Lung (tissue), 12 donors: Measurements from ENCODE around the gene PREPL. TPM values are rescaled to one million over a fixed set of nuclear protein-coding genes. Genes with fewer than 3 reads are reported as not detected.

ENCODE experiments used
- ATAC-seq: fragments of 200-7000 bp; cut with Tn5 transposase; one replicate; pipeline ENCODE4 v1.9.1; 2020; ENCODE audit warnings: moderate number of reproducible peaks; ENCODE audit not compliant: insufficient read depth, low FRiP score
- DNase-seq, 3 donors: peaks; one replicate each; pipeline ENCODE4 v3.0.0-alpha.2; 2013 to 2017
- H3K27ac ChIP-seq, 2 donors: one replicate each; pipeline ENCODE4 v1.5.1; 2013; ENCODE audit warnings: mild to moderate bottlenecking in 2 of 2, moderate library complexity in 2 of 2, control low read depth in 1 of 2, inconsistent platforms in 1 of 2, low read depth in 1 of 2, low read length in 1 of 2
- H3K27me3 ChIP-seq, 3 donors: one replicate each; pipeline ENCODE4 v1.5.1; 2013; ENCODE audit warnings: low read length in 2 of 3; ENCODE audit not compliant: control insufficient read depth in 3 of 3, insufficient read depth in 3 of 3
- H3K36me3 ChIP-seq, 4 donors: one replicate each; pipeline ENCODE4 v1.5.1; 2013; ENCODE audit warnings: low read length in 4 of 4, mild to moderate bottlenecking in 1 of 4, moderate library complexity in 1 of 4; ENCODE audit not compliant: control insufficient read depth in 4 of 4, insufficient read depth in 4 of 4
- H3K4me1 ChIP-seq, 5 donors: one replicate each; pipeline ENCODE4 v1.5.1; 2013; ENCODE audit warnings: low read length in 5 of 5, mild to moderate bottlenecking in 2 of 5, moderate library complexity in 1 of 5; ENCODE audit not compliant: control insufficient read depth in 5 of 5, insufficient read depth in 5 of 5
- H3K4me3 ChIP-seq: one replicate; pipeline ENCODE4 v1.5.1; 2013; ENCODE audit warnings: mild to moderate bottlenecking, control low read depth, moderate library complexity
- H3K9ac ChIP-seq, 2 donors: one replicate each; pipeline ENCODE4 v1.5.1; 2013; ENCODE audit warnings: low read length in 2 of 2, control low read depth in 1 of 2; ENCODE audit not compliant: insufficient read depth in 1 of 2
- H3K9me3 ChIP-seq, 4 donors: one replicate each; pipeline ENCODE4 v1.5.1; 2013; ENCODE audit warnings: low read length in 3 of 4, mild to moderate bottlenecking in 1 of 4, moderate library complexity in 1 of 4; ENCODE audit not compliant: control insufficient read depth in 4 of 4, insufficient read depth in 3 of 4
- CTCF ChIP-seq: IDR thresholded peaks from 2 replicates; pipeline ENCODE4 v1.5.1; 2012; ENCODE audit warnings: mild to moderate bottlenecking; ENCODE audit errors: control extremely low read depth, extremely low read depth
- WGBS, 2 donors: extraction: QIAGEN DNeasy Blood & Tissue Kit; methylation state at CpG; one replicate each; pipeline ENCODE4 v1.1.7; 2013; 5-methylcytosine and 5-hydroxymethylcytosine counted together
- polyA plus RNA-seq, 2 donors: library from polyadenylated mRNA; stranded (reverse); fragments of 200-250 nt; gene quantifications; one replicate each; pipeline ENCODE4 v1.2.1, GENCODE V29; 2013
- total RNA-seq, 2 donors: library from RNA; depleted of rRNA in 1 of 2; stranded (reverse); fragments of >200 nt in 1 of 2; gene quantifications; one replicate each; pipeline ENCODE4 v1.2.1, GENCODE V29; 2014 to 2021
- donor health status: control.
- donor health status: control.
- donor health status: Bipolar disorder and iron deficiency.
- donor health status: healthy.
- donor health status: DM: yes; HTN: yes; CAD: no.

PREPL gene
- total and polyA plus RNA-seq, 4 donors: 8.3 to 101 (median 28.4) TPM

- H3K27ac ChIP-seq: no peak overlapping the region
- ATAC-seq (no peak), DNase-seq (no peak)
- H3K4me1 ChIP-seq: no peaks in the 10 kb centered on the region
- no peaks in the 10 kb centered on the region for H3K36me3 ChIP-seq
- H3K27me3 ChIP-seq: no peaks in the 10 kb centered on the region
- no peak for TF ChIP-seq CTCF
- WGBS, 2 donors: 79 to 92% methylated on average over 5 of the region's 5 CpGs
- no peak overlapping the region for H3K4me3 ChIP-seq
- H3K9ac ChIP-seq: no peak overlapping the region
- no peaks in the 10 kb centered on the region for H3K9me3 ChIP-seq
Observed at GRCh38 chr2:44285174-44285573, 76.1 kb downstream of the PREPL start.

GRCh38 chr2:44283116-44283666 lies 78.1 kb downstream of the PREPL start:
- no peak for DNase-seq
- Histone ChIP-seq H3K4me3 (no peak overlapping the region), H3K9me3 (no peaks in the 10 kb centered on the region), H3K27ac (no peak overlapping the region), H3K4me1 (no peaks in the 10 kb centered on the region), H3K27me3 (no peaks in the 10 kb centered on the region), H3K36me3 (no peaks in the 10 kb centered on the region), H3K9ac (no peak overlapping the region)
- ATAC-seq: no peak
- no peak for TF ChIP-seq CTCF
- WGBS, 2 donors: 96 to 100% methylated on average over 1 of the region's 1 CpG

- Histone ChIP-seq H3K36me3 (no peaks in the 10 kb centered on the region), H3K27me3 (no peaks in the 10 kb centered on the region), H3K4me3 (no peak overlapping the region), H3K4me1 (no peaks in the 10 kb centered on the region), H3K9ac (no peak overlapping the region), H3K9me3 (no peaks in the 10 kb centered on the region), H3K27ac (no peak overlapping the region)
- no peak for ATAC-seq
- 94 to 100% methylated on average over 1 of the region's 1 CpG for WGBS, 2 donors
- DNase-seq: no peak
- TF ChIP-seq CTCF: no peak
Observed at GRCh38 chr2:44280869-44281268, 80.4 kb downstream of the PREPL start.

- no peak for ATAC-seq
- TF ChIP-seq CTCF: no peak
Observed at GRCh38 chr2:44277541-44277940, 83.8 kb downstream of the PREPL start.

More at GRCh38 chr2:44277541-44277940, 83.8 kb downstream of the PREPL start:
- Histone ChIP-seq H3K9ac (no peak overlapping the region), H3K9me3 (no peaks in the 10 kb centered on the region), H3K4me1 (no peaks in the 10 kb centered on the region), H3K27me3 (no peaks in the 10 kb centered on the region), H3K36me3 (no peaks in the 10 kb centered on the region), H3K27ac (no peak overlapping the region), H3K4me3 (no peak overlapping the region)
- no peak for DNase-seq
- WGBS, 2 donors: 69 to 83% methylated on average over 1 of the region's 1 CpG
